SK-N-MC (cell line): Measurements from ENCODE around the gene ZFAND3.

Experiments used
- EZH2 ChIP-seq: fragments of 200-600 bp; sonication (generic); IDR thresholded peaks from one replicate; pipeline ENCODE4 v1.6.1; 2017; ENCODE audit warnings: antibody characterized with exemption
- FOXP2 ChIP-seq: optimal IDR thresholded peaks from 2 replicates; pipeline ENCODE3; 2011; ENCODE audit warnings: mild to moderate bottlenecking, moderate library complexity; ENCODE audit not compliant: insufficient read depth; ENCODE audit errors: extremely low read length, control extremely low read depth
- POLR2AphosphoS5 ChIP-seq: IDR thresholded peaks from 2 replicates; pipeline ENCODE4 v1.6.1; 2012; ENCODE audit warnings: mild to moderate bottlenecking, low read depth, low read length, borderline replicate concordance

DNA sequence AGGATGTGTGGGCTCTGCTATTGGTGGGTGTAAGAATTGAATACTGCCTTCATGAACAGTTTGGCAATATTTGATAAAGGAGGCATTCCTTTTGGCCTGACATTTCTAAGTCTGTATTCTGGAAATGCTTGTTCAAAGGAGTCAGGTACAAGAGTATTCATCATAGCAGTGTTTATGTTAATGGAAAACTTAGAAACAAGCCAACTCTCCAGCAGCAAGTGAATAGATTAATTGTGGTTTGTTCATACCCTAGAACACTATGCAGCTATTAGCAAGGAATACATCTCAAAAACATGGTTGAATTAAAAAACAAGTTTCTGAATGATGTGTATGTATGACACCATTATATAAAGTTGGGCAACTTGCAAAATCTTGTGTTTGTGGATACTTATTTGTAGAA, 195.8 kb downstream of the ZFAND3 start:
- TF ChIP-seq POLR2AphosphoS5 (no peak), EZH2 (no peak), FOXP2 (no peak)
